HG03066 (cell line): ENCODE measurements around the gene BICRAL.
"Not testable (repeated sequence)": the region's sequence is repeated elsewhere in the genome, so short reads cannot be mapped to it uniquely, and the experiment has no call there.

Experiments
- ATAC-seq: cut with Tn5 transposase; IDR thresholded peaks from one replicate; pipeline ENCODE4 v1.9.1; 2021; ENCODE audit warnings: low read depth; ENCODE audit not compliant: unreplicated experiment

BICRAL gene

GRCh38 chr6:42787063-42787472 lies 5.2 kb downstream of the BICRAL start:
- ATAC-seq: no peak

GRCh38 chr6:42788671-42789070 lies 6.8 kb downstream of the BICRAL start:
- ATAC-seq: no peak

GRCh38 chr6:42790549-42791181 lies 8.8 kb downstream of the BICRAL start:
- ATAC-seq: no peak

- ATAC-seq: no peak
Measured at GRCh38 chr6:42791706-42792320, 10.0 kb downstream of the BICRAL start.

GRCh38 chr6:42795651-42796050 lies 13.8 kb downstream of the BICRAL start:
- ATAC-seq: no peak

GRCh38 chr6:42796171-42796570 lies 14.3 kb downstream of the BICRAL start:
- no peak for ATAC-seq

- ATAC-seq: not testable (repeated sequence)
Measured at GRCh38 chr6:42797696-42798095, 15.8 kb downstream of the BICRAL start.

- no peak for ATAC-seq
Measured at GRCh38 chr6:42805297-42805861, 23.5 kb downstream of the BICRAL start.

GRCh38 chr6:42806359-42806758 lies 24.5 kb downstream of the BICRAL start:
- not testable (repeated sequence) for ATAC-seq

- no peak for ATAC-seq
Measured at GRCh38 chr6:42808492-42809483, 26.9 kb downstream of the BICRAL start.

- no peak for ATAC-seq
Measured at GRCh38 chr6:42813074-42813645, 31.3 kb downstream of the BICRAL start.

GRCh38 chr6:42813906-42814444 lies 32.1 kb downstream of the BICRAL start:
- ATAC-seq: no peak

- not testable (repeated sequence) for ATAC-seq
Measured at GRCh38 chr6:42815726-42816125, 33.9 kb downstream of the BICRAL start.

GRCh38 chr6:42817907-42818306 lies 36.1 kb downstream of the BICRAL start:
- no peak for ATAC-seq

- no peak for ATAC-seq
Measured at GRCh38 chr6:42818416-42818815, 36.6 kb downstream of the BICRAL start.

GRCh38 chr6:42818878-42819277 lies 37.0 kb downstream of the BICRAL start:
- no peak for ATAC-seq

GRCh38 chr6:42819803-42820511 lies 38.1 kb downstream of the BICRAL start:
- ATAC-seq: no peak

- no peak for ATAC-seq
Measured at GRCh38 chr6:42820512-42821340, 38.9 kb downstream of the BICRAL start.

GRCh38 chr6:42821341-42821668 lies 39.5 kb downstream of the BICRAL start:
- ATAC-seq: no peak
